ENCODE measurements around the gene TIAL1. TPM values are rescaled to one million over a fixed set of nuclear protein-coding genes. Genes with fewer than 3 reads are reported as not detected.

TIAL1 gene
- total RNA-seq, 2 experiments from 2014 or later: 159 to 174 TPM

DNA sequence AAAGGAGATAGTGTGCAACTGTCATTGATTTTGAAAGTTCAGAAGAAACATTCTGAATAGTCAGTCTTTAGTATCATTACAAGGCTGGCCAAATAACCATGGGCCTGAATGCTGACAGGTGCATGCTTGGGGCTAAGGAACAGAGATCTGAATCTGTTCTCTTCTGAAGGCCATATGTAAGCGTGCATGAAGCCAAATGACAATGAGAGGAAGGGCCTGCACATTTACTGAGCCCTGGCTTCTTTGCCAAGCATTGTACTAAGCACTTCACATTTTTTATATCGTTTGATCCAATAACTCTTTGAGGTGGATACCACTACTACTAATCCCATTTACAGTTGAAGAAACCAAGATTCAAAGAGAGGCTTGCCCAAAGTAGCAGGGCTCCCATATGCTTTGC is 22.5 kb upstream of the TIAL1 start:
- H3K9me3 Mint-ChIP-seq: no peaks in the 10 kb centered on the region
- Histone ChIP-seq H3K27me3 (ENCODE audit: control insufficient read depth in 1 of 2, insufficient read depth in 2 of 2, low read length in 2 of 2) (no peaks in the 10 kb centered on the region), H3K9me3 (ENCODE audit: control insufficient read depth in 1 of 2, insufficient read depth in 1 of 2, low read length in 2 of 2) (no peaks in the 10 kb centered on the region), H3K4me3 (ENCODE audit: low read length) (no peak overlapping the region), H3K36me3 (ENCODE audit: insufficient read depth, low read length) (no peaks in the 10 kb centered on the region), H3K4me1 (ENCODE audit: insufficient read depth, low read length) (no peaks in the 10 kb centered on the region), H3K27ac (ENCODE audit: low read depth in 1 of 2, low read length in 2 of 2) (no peak overlapping the region)
- no peak for TF ChIP-seq CTCF (IDR thresholded peaks at IDR 0.05)
- DNase-seq (no peak), ATAC-seq (ENCODE audit: poor library complexity) (no peak)
- H3K4me3 Mint-ChIP-seq: no peak overlapping the region
- ChIA-PET POLR2A (no interaction called here), CTCF (no interaction called here)
- H3K36me3 Mint-ChIP-seq (ENCODE audit: low read depth): no peaks in the 10 kb centered on the region
- intact Hi-C loops (cut with DNase I, micrococcal nuclease): no loop called here
- no peaks in the 10 kb centered on the region for H3K4me1 Mint-ChIP-seq (ENCODE audit: low read depth)
- H3K27me3 Mint-ChIP-seq: no peaks in the 10 kb centered on the region
- H3K27ac Mint-ChIP-seq: no peak overlapping the region

DNA sequence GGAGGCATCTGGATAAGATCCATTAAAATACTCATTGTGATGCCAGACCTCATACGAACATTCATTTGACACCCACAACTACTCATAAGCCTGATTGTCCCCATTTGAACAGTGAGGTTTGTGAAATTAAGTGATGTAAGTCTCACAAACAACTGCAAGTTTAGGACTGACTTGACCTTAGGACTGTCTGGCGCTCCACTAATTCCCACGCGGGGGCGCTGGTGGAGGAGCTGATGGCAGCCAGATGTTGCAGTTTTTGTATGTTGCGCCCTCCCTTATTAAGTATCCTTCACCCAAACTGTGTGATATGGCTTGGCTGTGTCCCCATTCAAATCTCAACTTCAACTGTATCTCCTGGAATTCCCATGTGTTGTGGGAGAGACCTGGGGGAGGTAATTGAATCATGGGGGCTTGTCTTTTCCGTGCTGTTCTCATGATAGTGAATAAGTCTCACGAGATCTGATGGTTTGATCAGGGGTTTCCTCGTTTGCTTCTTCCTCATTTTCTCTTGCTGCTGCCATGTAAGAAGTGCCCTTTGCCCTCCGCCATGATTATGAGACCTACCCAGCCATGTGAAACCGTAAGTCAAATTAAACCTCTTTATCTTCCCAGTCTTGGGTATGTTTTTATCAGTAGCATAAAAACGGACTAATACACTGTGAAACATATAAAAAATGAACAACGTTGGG is 20.3 kb upstream of the TIAL1 start:
- DNase-seq: peak in 8 of 14 experiments; percentile 4 to 32 (median 16)
- CTCF ChIA-PET: no interaction called here

DNA sequence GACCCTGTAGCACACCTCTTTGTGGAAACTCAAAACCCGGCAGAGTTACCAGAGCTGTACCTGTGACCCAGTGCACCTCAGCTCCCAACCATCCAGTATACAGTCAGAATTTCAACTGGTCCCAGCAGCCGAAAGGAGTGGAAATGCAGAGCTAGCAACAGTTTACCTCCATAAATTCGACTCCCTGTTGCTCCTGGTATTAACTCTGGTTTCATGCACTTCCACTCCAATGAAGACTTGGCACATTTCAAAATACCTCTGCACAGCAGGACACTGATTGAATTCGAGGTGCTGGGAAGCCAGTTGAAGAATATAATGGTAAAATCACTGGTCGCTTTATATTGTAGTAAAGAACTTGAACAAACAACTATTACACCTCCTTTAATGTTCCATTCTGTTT is 17.9 kb upstream of the TIAL1 start:
- no peaks in the 10 kb centered on the region for H3K4me1 ChIP-seq (ENCODE audit: insufficient read depth, low read length)
- TF ChIP-seq CTCF (IDR thresholded peaks at IDR 0.05): no peak
- Mint-ChIP-seq H3K27me3 (no peaks in the 10 kb centered on the region), H3K4me1 (ENCODE audit: low read depth) (no peaks in the 10 kb centered on the region), H3K27ac (no peak overlapping the region), H3K9me3 (no peaks in the 10 kb centered on the region), H3K4me3 (no peak overlapping the region), H3K36me3 (ENCODE audit: low read depth) (no peaks in the 10 kb centered on the region)
- no peak overlapping the region for H3K4me3 ChIP-seq (ENCODE audit: low read length)
- no peak for DNase-seq
- ATAC-seq (ENCODE audit: poor library complexity): no peak
- no peaks in the 10 kb centered on the region for H3K9me3 ChIP-seq (ENCODE audit: control insufficient read depth in 1 of 2, insufficient read depth in 1 of 2, low read length in 2 of 2)
- ChIA-PET POLR2A (no interaction called here), CTCF (no interaction called here)
- no peak overlapping the region for H3K27ac ChIP-seq (ENCODE audit: low read depth in 1 of 2, low read length in 2 of 2)
- intact Hi-C loops (cut with DNase I, micrococcal nuclease): no loop called here
- no peaks in the 10 kb centered on the region for H3K27me3 ChIP-seq (ENCODE audit: control insufficient read depth in 1 of 2, insufficient read depth in 2 of 2, low read length in 2 of 2)
- no peaks in the 10 kb centered on the region for H3K36me3 ChIP-seq (ENCODE audit: insufficient read depth, low read length)

More for the DNA sequence above, 20.3 kb upstream of the TIAL1 start:
- Histone ChIP-seq H3K27ac (ENCODE audit: low read depth in 1 of 2, low read length in 2 of 2) (no peak overlapping the region), H3K4me1 (ENCODE audit: insufficient read depth, low read length) (no peaks in the 10 kb centered on the region), H3K36me3 (ENCODE audit: insufficient read depth, low read length) (no peaks in the 10 kb centered on the region), H3K9me3 (ENCODE audit: control insufficient read depth in 1 of 2, insufficient read depth in 1 of 2, low read length in 2 of 2) (no peaks in the 10 kb centered on the region), H3K27me3 (ENCODE audit: control insufficient read depth in 1 of 2, insufficient read depth in 2 of 2, low read length in 2 of 2) (no peaks in the 10 kb centered on the region), H3K4me3 (ENCODE audit: low read length) (no peak overlapping the region)
- Mint-ChIP-seq H3K4me1 (ENCODE audit: low read depth) (no peaks in the 10 kb centered on the region), H3K9me3 (no peaks in the 10 kb centered on the region), H3K27me3 (no peaks in the 10 kb centered on the region), H3K36me3 (ENCODE audit: low read depth) (no peaks in the 10 kb centered on the region), H3K27ac (no peak overlapping the region), H3K4me3 (no peak overlapping the region)
- POLR2A ChIA-PET: no interaction called here
- ATAC-seq (ENCODE audit: poor library complexity): no peak
- intact Hi-C loops (cut with DNase I, micrococcal nuclease): no loop called here
- TF ChIP-seq CTCF (IDR thresholded peaks at IDR 0.05): no peak

Measured in CD4-positive, alpha-beta T cell (primary cell).